ENCODE results near the gene CLDN2.

DNA sequence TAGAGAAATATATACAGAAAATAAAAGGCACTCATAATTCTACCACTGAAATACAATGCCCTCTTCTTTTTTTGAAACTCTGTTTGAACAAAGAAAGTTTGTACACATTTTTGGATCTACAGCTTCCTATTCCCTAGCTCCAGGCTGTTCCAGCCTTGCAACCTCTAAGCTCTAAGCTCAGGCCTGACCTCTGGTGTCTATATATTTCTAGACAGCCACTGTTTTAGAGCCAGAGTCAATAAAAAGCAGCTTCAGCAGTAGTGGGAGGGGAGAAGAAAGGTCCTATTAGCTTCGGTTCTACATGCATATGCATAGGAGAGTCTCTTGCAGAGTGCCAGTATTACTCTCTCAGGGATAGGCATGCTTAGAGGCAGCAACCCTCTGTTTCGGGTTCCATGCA lies 39.7 kb downstream of the CLDN2 start:
- TF ChIP-seq JUN (CRISPR knock-in tag; IDR thresholded peaks at IDR 0.05) (no peak), ETV6 (CRISPR knock-in tag; conservative IDR thresholded peaks at IDR 0.05) (no peak), ZNF136 (CRISPR knock-in tag; IDR thresholded peaks at IDR 0.05; ENCODE audit: low read depth) (no peak), MEIS1 (CRISPR knock-in tag; IDR thresholded peaks at IDR 0.05; ENCODE audit: borderline replicate concordance) (no peak)
- TF ChIP-seq, protein P1, sequence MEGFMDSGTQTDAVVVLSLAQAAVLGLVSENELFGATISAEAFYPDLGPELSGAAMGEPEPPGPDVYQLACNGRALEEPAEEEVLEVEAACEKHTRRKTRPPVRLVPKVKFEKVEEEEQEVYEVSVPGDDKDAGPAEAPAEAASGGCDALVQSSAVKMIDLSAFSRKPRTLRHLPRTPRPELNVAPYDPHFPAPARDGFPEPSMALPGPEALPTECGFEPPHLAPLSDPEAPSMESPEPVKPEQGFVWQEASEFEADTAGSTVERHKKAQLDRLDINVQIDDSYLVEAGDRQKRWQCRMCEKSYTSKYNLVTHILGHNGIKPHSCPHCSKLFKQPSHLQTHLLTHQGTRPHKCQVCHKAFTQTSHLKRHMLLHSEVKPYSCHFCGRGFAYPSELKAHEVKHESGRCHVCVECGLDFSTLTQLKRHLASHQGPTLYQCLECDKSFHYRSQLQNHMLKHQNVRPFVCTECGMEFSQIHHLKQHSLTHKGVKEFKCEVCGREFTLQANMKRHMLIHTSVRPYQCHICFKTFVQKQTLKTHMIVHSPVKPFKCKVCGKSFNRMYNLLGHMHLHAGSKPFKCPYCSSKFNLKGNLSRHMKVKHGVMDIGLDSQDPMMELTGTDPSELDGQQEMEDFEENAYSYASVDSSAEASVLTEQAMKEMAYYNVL (CRISPR knock-in tag; IDR thresholded peaks at IDR 0.05; ENCODE audit: borderline replicate concordance), result no peak
- TF ChIP-seq, protein P2, sequence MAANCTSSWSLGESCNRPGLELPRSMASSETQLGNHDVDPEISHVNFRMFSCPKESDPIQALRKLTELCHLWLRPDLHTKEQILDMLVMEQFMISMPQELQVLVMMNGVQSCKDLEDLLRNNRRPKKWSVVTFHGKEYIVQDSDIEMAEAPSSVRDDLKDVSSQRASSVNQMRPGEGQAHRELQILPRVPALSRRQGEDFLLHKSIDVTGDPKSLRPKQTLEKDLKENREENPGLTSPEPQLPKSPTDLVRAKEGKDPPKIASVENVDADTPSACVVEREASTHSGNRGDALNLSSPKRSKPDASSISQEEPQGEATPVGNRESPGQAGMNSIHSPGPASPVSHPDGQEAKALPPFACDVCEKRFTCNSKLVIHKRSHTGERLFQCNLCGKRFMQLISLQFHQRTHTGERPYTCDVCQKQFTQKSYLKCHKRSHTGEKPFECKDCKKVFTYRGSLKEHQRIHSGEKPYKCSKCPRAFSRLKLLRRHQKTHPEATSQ (CRISPR knock-in tag; IDR thresholded peaks at IDR 0.05; ENCODE audit: borderline replicate concordance), result no peak

Measured in HepG2 (cell line).